H9 (cell line): ENCODE results near the gene ERCC4. TPM values are rescaled to one million over a fixed set of nuclear protein-coding genes. Genes with fewer than 3 reads are reported as not detected.

Experiments used
- DNase-seq: peaks from one replicate; pipeline ENCODE4 v3.0.0-alpha.2; 2017
- H2AFZ ChIP-seq: one replicate; pipeline ENCODE4 v1.6.1; 2013; ENCODE audit warnings: mild to moderate bottlenecking, low read length, control low read depth, moderate library complexity
- H2AK5ac ChIP-seq: 2 replicates; pipeline ENCODE4 v1.6.1; 2013; ENCODE audit warnings: low read length, control low read depth, mixed read lengths; ENCODE audit not compliant: insufficient read length
- H2BK120ac ChIP-seq: one replicate; pipeline ENCODE4 v1.6.1; 2013; ENCODE audit warnings: low read depth, mild to moderate bottlenecking, low read length, control low read depth, inconsistent platforms; ENCODE audit not compliant: poor library complexity, severe bottlenecking
- H2BK12ac ChIP-seq: 2 replicates; pipeline ENCODE4 v1.6.1; 2013; ENCODE audit warnings: low read length, control low read depth, mixed read lengths, low read depth; ENCODE audit not compliant: insufficient read length
- H2BK15ac ChIP-seq: 2 replicates; pipeline ENCODE4 v1.6.1; 2013; ENCODE audit warnings: low read depth, low read length, control low read depth
- H2BK20ac ChIP-seq: one replicate; pipeline ENCODE4 v1.6.1; 2013; ENCODE audit warnings: low read depth, mild to moderate bottlenecking, low read length, control low read depth, inconsistent platforms; ENCODE audit not compliant: poor library complexity, severe bottlenecking
- H2BK5ac ChIP-seq: 2 replicates; pipeline ENCODE4 v1.6.1; 2013; ENCODE audit warnings: low read length, control low read depth, mixed read lengths; ENCODE audit not compliant: insufficient read length
- H3K14ac ChIP-seq: 2 replicates; pipeline ENCODE4 v1.6.1; 2013; ENCODE audit warnings: low read length, control low read depth; ENCODE audit not compliant: insufficient read depth
- H3K18ac ChIP-seq: 2 replicates; pipeline ENCODE4 v1.6.1; 2013; ENCODE audit warnings: low read depth, mild to moderate bottlenecking, mixed read lengths, low read length, control low read depth; ENCODE audit not compliant: insufficient read length
- H3K23ac ChIP-seq: 2 replicates; pipeline ENCODE4 v1.6.1; 2013; ENCODE audit warnings: low read length, control low read depth, mixed read lengths, low read depth; ENCODE audit not compliant: insufficient read length
- H3K23me2 ChIP-seq: 2 replicates; pipeline ENCODE4 v1.6.1; 2013; ENCODE audit warnings: low read depth, mild to moderate bottlenecking, mixed read lengths, low read length, control low read depth; ENCODE audit not compliant: insufficient read length, poor library complexity, severe bottlenecking
- H3K27ac ChIP-seq: 2 replicates; pipeline ENCODE4 v1.5.1; 2013; ENCODE audit warnings: low read length, control low read depth, mixed read lengths, low read depth; ENCODE audit not compliant: insufficient read length
- H3K27me3 ChIP-seq: 2 replicates; pipeline ENCODE4 v1.6.1; 2013; ENCODE audit warnings: low read length, control low read depth, inconsistent platforms; ENCODE audit not compliant: insufficient read depth
- H3K4ac ChIP-seq: 2 replicates; pipeline ENCODE4 v1.6.1; 2013; ENCODE audit warnings: low read depth, mild to moderate bottlenecking, control low read depth, inconsistent platforms, low read length, moderate library complexity
- H3K4me1 ChIP-seq: 2 replicates; pipeline ENCODE4 v1.6.1; 2013; ENCODE audit warnings: low read length, control low read depth, inconsistent platforms; ENCODE audit not compliant: insufficient read depth
- H3K4me2 ChIP-seq: 2 replicates; pipeline ENCODE4 v1.6.1; 2013; ENCODE audit warnings: low read length, control low read depth, mixed read lengths; ENCODE audit not compliant: insufficient read length, insufficient read depth
- H3K56ac ChIP-seq: 2 replicates; pipeline ENCODE4 v1.6.1; 2013; ENCODE audit warnings: low read depth, mild to moderate bottlenecking, mixed read lengths, low read length, control low read depth; ENCODE audit not compliant: insufficient read length
- H3K79me1 ChIP-seq: 2 replicates; pipeline ENCODE4 v1.6.1; 2013; ENCODE audit warnings: low read depth, mild to moderate bottlenecking, moderate library complexity, low read length, control low read depth, inconsistent platforms; ENCODE audit not compliant: insufficient read depth, poor library complexity, severe bottlenecking
- H3K79me2 ChIP-seq: 2 replicates; pipeline ENCODE4 v1.6.1; 2013; ENCODE audit warnings: low read length, control low read depth, inconsistent platforms; ENCODE audit not compliant: insufficient read depth
- H3K9ac ChIP-seq: 2 replicates; pipeline ENCODE4 v1.6.1; 2013; ENCODE audit warnings: low read length, control low read depth, mixed read lengths; ENCODE audit not compliant: insufficient read length; ENCODE audit errors: extremely low read depth
- H3K9me3 ChIP-seq: one replicate; pipeline ENCODE4 v1.6.1; 2013; ENCODE audit warnings: low read depth, low read length, inconsistent platforms; ENCODE audit not compliant: control insufficient read depth
- H3T11ph ChIP-seq: one replicate; pipeline ENCODE4 v1.6.1; 2013; ENCODE audit warnings: mild to moderate bottlenecking, low read length, control low read depth, inconsistent platforms
- H4K20me1 ChIP-seq: one replicate; pipeline ENCODE4 v1.6.1; 2013; ENCODE audit not compliant: control insufficient read depth, insufficient read length, insufficient read depth
- H4K5ac ChIP-seq: 2 replicates; pipeline ENCODE4 v1.6.1; 2013; ENCODE audit warnings: low read depth, mild to moderate bottlenecking, mixed read lengths, low read length, control low read depth; ENCODE audit not compliant: insufficient read length
- H4K8ac ChIP-seq: replicated peaks from 2 replicates; pipeline ENCODE4 v1.6.1; 2013; ENCODE audit warnings: low read length, control low read depth, mixed read lengths, low read depth; ENCODE audit not compliant: insufficient read length
- H4K91ac ChIP-seq: 2 replicates; pipeline ENCODE4 v1.6.1; 2013; ENCODE audit warnings: low read depth, mild to moderate bottlenecking, moderate library complexity, mixed read lengths, low read length, control low read depth; ENCODE audit not compliant: insufficient read length
- H3K27ac Mint-ChIP-seq, 3 experiments: 2 replicates in 2 of 3; 3 replicates in 1 of 3; pipeline ENCODE4 v1.8.0; 2020 to 2021; ENCODE audit warnings: mixed read lengths in 3 of 3, mild to moderate bottlenecking in 1 of 3, moderate library complexity in 1 of 3
- H3K27me3 Mint-ChIP-seq: 2 replicates; pipeline ENCODE4 v1.8.0; 2021; ENCODE audit warnings: low read depth, mild to moderate bottlenecking, moderate library complexity, mixed read lengths
- H3K36me3 Mint-ChIP-seq, 3 experiments: 2 replicates in 2 of 3; 3 replicates in 1 of 3; pipeline ENCODE4 v1.8.0; 2020 to 2021; ENCODE audit warnings: low read depth in 3 of 3, mixed read lengths in 3 of 3; ENCODE audit not compliant: insufficient read depth in 1 of 3
- H3K4me1 Mint-ChIP-seq, 2 experiments: 2 replicates each; pipeline ENCODE4 v1.8.0; 2020; ENCODE audit warnings: mixed read lengths in 2 of 2
- H3K4me3 Mint-ChIP-seq, 2 experiments: 2 replicates in 1 of 2; 3 replicates in 1 of 2; pipeline ENCODE4 v1.8.0; 2020 to 2021; ENCODE audit warnings: mild to moderate bottlenecking in 2 of 2, mixed read lengths in 2 of 2, moderate library complexity in 1 of 2
- H3K9me3 Mint-ChIP-seq, 2 experiments: 2 replicates in 1 of 2; 3 replicates in 1 of 2; pipeline ENCODE4 v1.8.0; 2020; ENCODE audit warnings: mild to moderate bottlenecking in 2 of 2, mixed read lengths in 2 of 2, moderate library complexity in 1 of 2
- WGBS: extraction: QIAGEN DNeasy Blood & Tissue Kit; methylation state at CpG from one replicate; pipeline ENCODE4 v1.1.7; 2013; ENCODE audit warnings: missing lambda C conversion rate, low lambda C conversion rate, mixed read lengths; ENCODE audit not compliant: insufficient read length; ENCODE audit errors: extremely low coverage; 5-methylcytosine and 5-hydroxymethylcytosine counted together
- total RNA-seq: library from RNA; stranded (reverse); gene quantifications from 2 replicates; pipeline ENCODE4 v1.2.1, GENCODE V29; 2021
- TF ChIP-seq, protein P1 (sequence below): fragments of 200-600 bp; sonication (generic); conservative IDR thresholded peaks from 3 replicates; pipeline ENCODE4 v1.8.0; 2021; ENCODE audit warnings: antibody characterized with exemption, mild to moderate bottlenecking

The ERCC4 gene
- total RNA-seq, 1 experiment from 2014 or later: 15.6 TPM

DNA sequence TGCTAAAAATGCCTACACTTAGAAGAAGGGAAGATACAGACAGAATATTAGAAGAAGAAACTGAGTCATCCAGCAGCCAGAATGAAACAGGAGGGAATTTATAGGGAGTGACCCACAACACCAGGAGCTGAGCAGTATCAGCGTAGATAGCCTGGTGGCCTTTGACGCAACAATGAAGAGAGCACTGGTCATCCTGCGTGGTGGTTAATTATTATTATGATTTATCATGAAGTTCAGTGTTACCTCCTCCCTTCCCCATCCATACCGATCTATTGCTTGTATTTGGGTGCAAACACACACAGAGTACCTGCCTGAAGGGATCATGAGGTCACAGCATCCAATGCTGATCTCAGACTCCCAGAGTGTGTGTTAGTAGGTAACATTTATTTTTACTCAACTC, 38.5 kb downstream of the ERCC4 start:
- H2AK5ac ChIP-seq: no peak overlapping the region
- no peak overlapping the region for H3K9ac ChIP-seq
- no peak overlapping the region for H3K27ac ChIP-seq
- H3K79me1 ChIP-seq: no peaks in the 10 kb centered on the region
- H3K4me1 ChIP-seq: no peaks in the 10 kb centered on the region
- H3K14ac ChIP-seq: no peak overlapping the region
- H4K8ac ChIP-seq: no peak overlapping the region
- H2BK20ac ChIP-seq: no peak overlapping the region
- no peak overlapping the region for H4K91ac ChIP-seq
- Mint-ChIP-seq H3K4me1 (peaks cover 18 to 22% of the 10 kb centered on the region in 2 experiments), H3K27ac (no peak overlapping the region), H3K4me3 (no peak overlapping the region), H3K9me3 (no peaks in the 10 kb centered on the region), H3K27me3 (no peaks in the 10 kb centered on the region; the same call in 1 of the 2 replicates), H3K36me3 (no peaks in the 10 kb centered on the region)
- no peaks in the 10 kb centered on the region for H4K20me1 ChIP-seq
- no peak overlapping the region for H3K23ac ChIP-seq
- no peak overlapping the region for H3K56ac ChIP-seq
- DNase-seq: no peak
- no peak overlapping the region for H2BK120ac ChIP-seq
- no peak overlapping the region for H3K4ac ChIP-seq
- no peak overlapping the region for H2BK5ac ChIP-seq
- no CpG with 5 or more reads among the region's 4 CpGs for WGBS
- TF ChIP-seq, protein P1, sequence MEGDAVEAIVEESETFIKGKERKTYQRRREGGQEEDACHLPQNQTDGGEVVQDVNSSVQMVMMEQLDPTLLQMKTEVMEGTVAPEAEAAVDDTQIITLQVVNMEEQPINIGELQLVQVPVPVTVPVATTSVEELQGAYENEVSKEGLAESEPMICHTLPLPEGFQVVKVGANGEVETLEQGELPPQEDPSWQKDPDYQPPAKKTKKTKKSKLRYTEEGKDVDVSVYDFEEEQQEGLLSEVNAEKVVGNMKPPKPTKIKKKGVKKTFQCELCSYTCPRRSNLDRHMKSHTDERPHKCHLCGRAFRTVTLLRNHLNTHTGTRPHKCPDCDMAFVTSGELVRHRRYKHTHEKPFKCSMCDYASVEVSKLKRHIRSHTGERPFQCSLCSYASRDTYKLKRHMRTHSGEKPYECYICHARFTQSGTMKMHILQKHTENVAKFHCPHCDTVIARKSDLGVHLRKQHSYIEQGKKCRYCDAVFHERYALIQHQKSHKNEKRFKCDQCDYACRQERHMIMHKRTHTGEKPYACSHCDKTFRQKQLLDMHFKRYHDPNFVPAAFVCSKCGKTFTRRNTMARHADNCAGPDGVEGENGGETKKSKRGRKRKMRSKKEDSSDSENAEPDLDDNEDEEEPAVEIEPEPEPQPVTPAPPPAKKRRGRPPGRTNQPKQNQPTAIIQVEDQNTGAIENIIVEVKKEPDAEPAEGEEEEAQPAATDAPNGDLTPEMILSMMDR: no peak
- no peak overlapping the region for H3T11ph ChIP-seq
- H3K23me2 ChIP-seq: no peaks in the 10 kb centered on the region
- no peak overlapping the region for H2AFZ ChIP-seq
- H4K5ac ChIP-seq: no peak overlapping the region
- H3K18ac ChIP-seq: no peak overlapping the region
- no peaks in the 10 kb centered on the region for H3K79me2 ChIP-seq
- H2BK15ac ChIP-seq: no peak overlapping the region
- H2BK12ac ChIP-seq: no peak overlapping the region
- no peaks in the 10 kb centered on the region for H3K9me3 ChIP-seq
- no peaks in the 10 kb centered on the region for H3K27me3 ChIP-seq
- H3K4me2 ChIP-seq: no peak overlapping the region
